ENCODE results near the gene ITGBL1. TPM values are rescaled to one million over a fixed set of nuclear protein-coding genes. Genes with fewer than 3 reads are reported as not detected.

The ITGBL1 gene
- total RNA-seq, 2 experiments from 2014 or later = not detected

- Mint-ChIP-seq H3K27me3 (no peaks in the 10 kb centered on the region), H3K9me3 (no peaks in the 10 kb centered on the region), H3K27ac (no peak overlapping the region), H3K36me3 (ENCODE audit: low read depth) (no peaks in the 10 kb centered on the region), H3K4me3 (no peak overlapping the region), H3K4me1 (ENCODE audit: low read depth) (no peaks in the 10 kb centered on the region)
- Histone ChIP-seq H3K36me3 (ENCODE audit: insufficient read depth, low read length) (no peaks in the 10 kb centered on the region), H3K4me1 (ENCODE audit: insufficient read depth, low read length) (no peaks in the 10 kb centered on the region), H3K9me3 (ENCODE audit: control insufficient read depth in 1 of 2, insufficient read depth in 1 of 2, low read length in 2 of 2) (no peaks in the 10 kb centered on the region), H3K27ac (ENCODE audit: low read depth in 1 of 2, low read length in 2 of 2) (no peak overlapping the region), H3K4me3 (ENCODE audit: low read length) (no peak overlapping the region), H3K27me3 (ENCODE audit: control insufficient read depth in 1 of 2, insufficient read depth in 2 of 2, low read length in 2 of 2) (no peaks in the 10 kb centered on the region)
- intact Hi-C loops (cut with DNase I, micrococcal nuclease) = no loop called here
- no peak for TF ChIP-seq CTCF (IDR thresholded peaks at IDR 0.05)
- POLR2A ChIA-PET = no interaction called here
- CTCF ChIA-PET = no interaction called here
- ATAC-seq (ENCODE audit: poor library complexity) (no peak), DNase-seq (no peak)
These were observed 120.0 kb downstream of the ITGBL1 start for GRCh38 chr13:101572456-101572855.

- no peaks in the 10 kb centered on the region for H3K36me3 Mint-ChIP-seq (ENCODE audit: low read depth)
- Histone ChIP-seq H3K27me3 (ENCODE audit: control insufficient read depth in 1 of 2, insufficient read depth in 2 of 2, low read length in 2 of 2) (no peaks in the 10 kb centered on the region), H3K4me3 (ENCODE audit: low read length) (no peak overlapping the region), H3K27ac (ENCODE audit: low read depth in 1 of 2, low read length in 2 of 2) (no peak overlapping the region), H3K9me3 (ENCODE audit: control insufficient read depth in 1 of 2, insufficient read depth in 1 of 2, low read length in 2 of 2) (no peaks in the 10 kb centered on the region), H3K4me1 (ENCODE audit: insufficient read depth, low read length) (no peaks in the 10 kb centered on the region), H3K36me3 (ENCODE audit: insufficient read depth, low read length) (no peaks in the 10 kb centered on the region)
- intact Hi-C loops (cut with DNase I, micrococcal nuclease) = no loop called here
- TF ChIP-seq CTCF (IDR thresholded peaks at IDR 0.05) = no peak
- ChIA-PET CTCF (no interaction called here), POLR2A (no interaction called here)
- H3K27ac Mint-ChIP-seq = no peak overlapping the region
- no peak for ATAC-seq (ENCODE audit: poor library complexity)
- H3K4me1 Mint-ChIP-seq (ENCODE audit: low read depth) = no peaks in the 10 kb centered on the region
- H3K9me3 Mint-ChIP-seq = no peaks in the 10 kb centered on the region
- no peaks in the 10 kb centered on the region for H3K27me3 Mint-ChIP-seq
- no peak overlapping the region for H3K4me3 Mint-ChIP-seq
- no peak for DNase-seq
These were observed 123.1 kb downstream of the ITGBL1 start for GRCh38 chr13:101575581-101575980.

GRCh38 chr13:101576455-101576854 is 124.0 kb downstream of the ITGBL1 start:
- Mint-ChIP-seq H3K4me1 (ENCODE audit: low read depth) (no peaks in the 10 kb centered on the region), H3K9me3 (no peaks in the 10 kb centered on the region), H3K4me3 (no peak overlapping the region), H3K36me3 (ENCODE audit: low read depth) (no peaks in the 10 kb centered on the region), H3K27me3 (no peaks in the 10 kb centered on the region), H3K27ac (no peak overlapping the region)
- intact Hi-C loops (cut with DNase I, micrococcal nuclease) = no loop called here
- no peaks in the 10 kb centered on the region for H3K36me3 ChIP-seq (ENCODE audit: insufficient read depth, low read length)
- no peak for ATAC-seq (ENCODE audit: poor library complexity)
- ChIA-PET POLR2A (no interaction called here), CTCF (no interaction called here)
- no peak overlapping the region for H3K27ac ChIP-seq (ENCODE audit: low read depth in 1 of 2, low read length in 2 of 2)
- H3K4me1 ChIP-seq (ENCODE audit: insufficient read depth, low read length) = no peaks in the 10 kb centered on the region
- no peaks in the 10 kb centered on the region for H3K9me3 ChIP-seq (ENCODE audit: control insufficient read depth in 1 of 2, insufficient read depth in 1 of 2, low read length in 2 of 2)
- no peak overlapping the region for H3K4me3 ChIP-seq (ENCODE audit: low read length)
- H3K27me3 ChIP-seq (ENCODE audit: control insufficient read depth in 1 of 2, insufficient read depth in 2 of 2, low read length in 2 of 2) = no peaks in the 10 kb centered on the region
- no peak for TF ChIP-seq CTCF (IDR thresholded peaks at IDR 0.05)
- no peak for DNase-seq
